Measurements from ENCODE around the gene TMEM61. TPM values are rescaled to one million over a fixed set of nuclear protein-coding genes. Genes with fewer than 3 reads are reported as not detected.
"Not testable (repeated sequence)": the region's sequence is repeated elsewhere in the genome, so short reads cannot be mapped to it uniquely, and the experiment has no call there.

TMEM61 gene
- total RNA-seq, 1 experiment from 2014 or later: 0.95 TPM

DNA sequence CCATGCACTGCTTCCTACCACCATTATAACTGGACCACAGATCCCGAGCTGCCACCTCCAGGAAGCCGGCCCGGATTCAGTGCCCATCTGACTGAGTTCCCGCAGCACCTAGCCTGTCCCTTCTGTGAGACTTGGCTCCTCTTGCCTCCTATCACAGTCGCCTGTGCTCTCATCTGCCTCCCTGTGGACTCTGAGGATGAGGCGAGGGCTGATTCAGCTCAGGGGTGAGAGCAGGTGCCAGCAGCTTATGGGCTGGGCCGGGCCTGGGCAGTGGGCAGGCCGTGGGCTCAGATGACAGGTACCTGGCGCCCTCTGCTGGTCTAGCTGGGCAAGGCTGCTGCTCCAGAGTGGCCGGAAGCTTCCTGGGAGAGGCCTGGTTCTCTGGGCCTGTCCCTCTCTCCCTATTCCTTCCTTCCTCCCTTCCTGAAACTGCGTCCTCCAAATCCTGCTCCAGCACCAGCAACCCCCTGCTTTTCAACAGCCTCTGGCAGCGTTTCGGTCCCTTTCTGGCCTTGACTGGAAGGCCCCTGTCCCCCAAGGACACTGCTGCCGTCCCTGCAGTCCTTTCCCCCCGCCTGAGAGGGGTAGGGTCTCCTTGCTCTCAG, 41.6 kb downstream of the TMEM61 start:
- no peaks in the 10 kb centered on the region for H3F3A ChIP-seq (ENCODE audit: low read length, unreplicated experiment)
- CTCF ChIA-PET: interaction anchor here (0.5 to 1.7 kb wide), 19 partner anchors 10 to 1696 kb away, joined by 3 to 51 read pairs (median 3); no protein-coding TSS in a partner anchor
- peak overlapping the region; percentile 89 for H2AFZ ChIP-seq (ENCODE audit: low read length)
- no peaks in the 10 kb centered on the region for H3K79me2 ChIP-seq (ENCODE audit: low read length)
- no peaks in the 10 kb centered on the region for H3K9me2 ChIP-seq (replicated peaks; ENCODE audit: low read length)
- H3K27me3 ChIP-seq (ENCODE audit: low read length): no peaks in the 10 kb centered on the region
- no peaks in the 10 kb centered on the region for H4K20me1 ChIP-seq (ENCODE audit: low read length)
- peaks cover 11% of the 10 kb centered on the region for H3K4me1 ChIP-seq (ENCODE audit: insufficient read depth, low read length)
- no peaks in the 10 kb centered on the region for H3K9me3 ChIP-seq (ENCODE audit: low read length)
- DNase-seq: peak; percentile 96
- POLR2A ChIA-PET (ENCODE audit: unreplicated experiment): interaction anchor here (0.7 kb wide), 1 partner anchor 76 kb away, joined by 4 read pairs; no protein-coding TSS in a partner anchor
- H3K4me2 ChIP-seq (ENCODE audit: low read length): peak overlapping the region; percentile 5; the same call in 1 of the 2 replicates
- intact Hi-C loops (cut with micrococcal nuclease): loop anchor here (1.0 to 5.0 kb wide), 5 partner anchors 15 to 165 kb away; no protein-coding TSS in a partner anchor
- TF ChIP-seq EZH2 (IDR thresholded peaks at IDR 0.05; ENCODE audit: low read length, unreplicated experiment): no peak
- TF ChIP-seq CTCF (conservative IDR thresholded peaks at IDR 0.05; ENCODE audit: low read depth, low read length): peak; percentile 94
- no peaks in the 10 kb centered on the region for H3K36me3 ChIP-seq (ENCODE audit: low read depth, low read length)
- ATAC-seq: peak; percentile 100
- H3K9ac ChIP-seq (ENCODE audit: low read length): peak overlapping the region; percentile 51
- H3K4me3 ChIP-seq (ENCODE audit: low read length): no peak overlapping the region
- H3K27ac ChIP-seq (ENCODE audit: low read length): no peak overlapping the region
- BruUV-seq (replicated peaks): no TSS peak

DNA sequence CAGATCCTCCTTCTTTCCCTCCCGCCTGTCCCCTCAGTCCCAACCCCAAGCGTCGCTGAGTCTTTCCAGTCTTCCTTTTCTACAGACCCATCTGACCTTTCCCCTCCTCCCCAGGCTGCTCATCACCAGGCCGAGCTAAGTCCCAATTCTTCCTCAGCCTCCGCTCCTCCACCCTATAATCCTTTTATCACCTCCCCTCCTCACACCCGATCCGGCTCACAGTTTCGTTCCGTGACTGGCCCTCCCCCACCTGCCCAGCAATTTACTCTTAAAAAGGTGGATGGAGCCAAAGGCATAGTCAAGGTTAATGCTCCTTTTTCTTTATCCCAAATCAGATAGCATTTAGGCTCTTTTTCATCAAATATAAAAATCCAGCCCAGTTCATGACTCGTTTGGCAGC, 43.7 kb downstream of the TMEM61 start:
- H4K20me1 ChIP-seq (ENCODE audit: low read length); H3K4me3 ChIP-seq (ENCODE audit: low read length); H3K4me2 ChIP-seq (ENCODE audit: low read length); H3F3A ChIP-seq (ENCODE audit: low read length, unreplicated experiment); DNase-seq; ATAC-seq; POLR2A ChIA-PET (ENCODE audit: unreplicated experiment); H3K9me3 ChIP-seq (ENCODE audit: low read length); H3K9me2 ChIP-seq (replicated peaks; ENCODE audit: low read length); H3K9ac ChIP-seq (ENCODE audit: low read length); H3K79me2 ChIP-seq (ENCODE audit: low read length); H2AFZ ChIP-seq (ENCODE audit: low read length); CTCF ChIA-PET; H3K27me3 ChIP-seq (ENCODE audit: low read length); H3K36me3 ChIP-seq (ENCODE audit: low read depth, low read length); H3K27ac ChIP-seq (ENCODE audit: low read length); BruUV-seq (replicated peaks): not testable (repeated sequence)
- intact Hi-C loops (cut with micrococcal nuclease): loop anchor here (5.0 kb wide), 1 partner anchor 167 kb away; no protein-coding TSS in a partner anchor
- peaks cover 11% of the 10 kb centered on the region for H3K4me1 ChIP-seq (ENCODE audit: insufficient read depth, low read length)

DNA sequence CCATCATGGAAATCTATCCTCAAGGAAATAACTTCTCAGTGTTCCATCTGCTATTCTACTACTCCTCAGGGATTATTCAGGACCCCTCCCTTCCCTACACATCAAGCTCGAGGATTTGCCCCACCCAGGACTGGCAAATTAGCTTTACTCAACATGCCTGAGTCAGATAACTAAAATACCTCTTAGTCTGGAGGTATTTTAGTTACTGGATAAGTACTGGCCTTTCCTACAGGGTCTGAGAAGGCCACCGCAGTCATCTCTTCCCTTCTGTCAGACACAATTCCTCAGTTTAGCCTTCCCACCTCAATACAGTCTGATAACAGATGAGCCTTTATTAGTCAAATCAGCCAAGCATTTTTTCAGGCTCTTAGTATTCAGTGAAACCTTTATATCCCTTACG, 46.3 kb downstream of the TMEM61 start:
- H3K4me3 ChIP-seq (ENCODE audit: low read length); ATAC-seq; H3K36me3 ChIP-seq (ENCODE audit: low read depth, low read length); H3K4me1 ChIP-seq (ENCODE audit: insufficient read depth, low read length); H3K79me2 ChIP-seq (ENCODE audit: low read length); intact Hi-C loops (cut with micrococcal nuclease); H3K27me3 ChIP-seq (ENCODE audit: low read length); H3K9ac ChIP-seq (ENCODE audit: low read length); H3K9me2 ChIP-seq (replicated peaks; ENCODE audit: low read length); H2AFZ ChIP-seq (ENCODE audit: low read length); CTCF ChIA-PET; H3K9me3 ChIP-seq (ENCODE audit: low read length); H3K4me2 ChIP-seq (ENCODE audit: low read length); H3K27ac ChIP-seq (ENCODE audit: low read length); H3F3A ChIP-seq (ENCODE audit: low read length, unreplicated experiment); DNase-seq; BruUV-seq (replicated peaks); POLR2A ChIA-PET (ENCODE audit: unreplicated experiment); H4K20me1 ChIP-seq (ENCODE audit: low read length): not testable (repeated sequence)

DNA sequence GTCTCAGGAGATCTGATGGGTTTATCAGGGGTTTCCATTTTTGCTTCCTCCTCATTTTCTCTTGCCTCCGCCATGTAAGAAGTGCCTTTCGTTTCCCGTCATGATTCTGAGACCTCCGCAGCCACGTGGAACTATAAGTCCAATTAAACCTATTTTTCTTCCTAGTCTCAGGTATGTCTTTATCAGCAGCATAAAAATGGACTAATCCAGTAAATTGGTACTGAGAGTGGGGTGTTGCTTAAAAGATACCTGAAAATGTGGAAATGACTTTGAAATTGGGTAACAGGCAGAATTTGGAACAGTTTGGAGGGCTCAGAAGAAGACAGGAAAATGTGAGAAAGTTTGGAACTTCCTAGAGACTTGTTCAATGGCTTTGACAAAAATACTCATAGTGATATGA, 50.7 kb downstream of the TMEM61 start:
- POLR2A ChIA-PET (ENCODE audit: unreplicated experiment): not testable (repeated sequence)

More for the DNA sequence above, 50.7 kb downstream of the TMEM61 start:
- intact Hi-C loops (cut with micrococcal nuclease); H3K27ac ChIP-seq (ENCODE audit: low read length); H3K27me3 ChIP-seq (ENCODE audit: low read length); ATAC-seq; H3K9me3 ChIP-seq (ENCODE audit: low read length); H4K20me1 ChIP-seq (ENCODE audit: low read length); H3K4me1 ChIP-seq (ENCODE audit: insufficient read depth, low read length); DNase-seq; H3K36me3 ChIP-seq (ENCODE audit: low read depth, low read length); H3K9ac ChIP-seq (ENCODE audit: low read length); H3F3A ChIP-seq (ENCODE audit: low read length, unreplicated experiment); H3K4me3 ChIP-seq (ENCODE audit: low read length); H2AFZ ChIP-seq (ENCODE audit: low read length); H3K79me2 ChIP-seq (ENCODE audit: low read length); BruUV-seq (replicated peaks); CTCF ChIA-PET; H3K4me2 ChIP-seq (ENCODE audit: low read length); H3K9me2 ChIP-seq (replicated peaks; ENCODE audit: low read length): not testable (repeated sequence)

Measured in PC-3 (cell line).